GM21717 (cell line): ENCODE data around the gene LPAR5.

Experiments used
- ATAC-seq: cut with Tn5 transposase; IDR thresholded peaks from one replicate; pipeline ENCODE4 v1.9.1; 2021; ENCODE audit warnings: mild to moderate bottlenecking, moderate library complexity; ENCODE audit not compliant: unreplicated experiment

Gene LPAR5

DNA sequence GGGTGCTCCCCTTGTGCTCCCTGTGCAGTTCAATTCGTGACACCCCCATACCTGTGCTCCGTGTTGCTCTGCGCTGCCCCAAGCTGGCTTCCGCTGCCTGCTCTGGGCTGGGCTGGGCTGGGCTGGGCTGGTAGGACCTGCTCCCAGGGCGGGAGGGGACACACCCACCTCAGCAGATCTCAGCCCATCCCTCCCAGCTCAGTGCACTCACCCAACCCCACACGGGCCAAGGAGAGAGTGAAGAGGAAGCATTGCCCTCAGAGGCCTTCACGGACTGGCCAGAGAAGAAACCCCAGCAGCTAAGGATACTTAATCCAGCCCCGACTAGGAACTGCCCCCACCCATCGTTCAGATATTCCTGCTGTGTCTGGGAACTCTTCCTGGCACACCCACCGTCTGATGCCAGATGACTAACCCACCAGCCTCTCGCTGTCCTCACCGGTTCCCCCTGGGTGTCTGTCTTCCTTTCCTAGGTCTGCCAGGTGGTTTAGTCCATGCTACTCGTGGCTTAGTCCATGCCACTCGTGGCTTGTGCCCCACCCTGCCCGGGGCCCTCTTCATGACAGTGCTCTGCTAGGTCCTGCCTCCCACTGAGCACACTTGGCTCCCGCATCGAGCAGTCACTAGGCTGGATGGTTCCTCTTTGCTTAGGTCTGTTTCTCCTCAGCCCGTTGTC is at the start of gene LPAR5:
Gene LPAR5, minus strand, starts transcription at position 104 of the 676 bp plus-strand sequence. CDS start 14,711 bp downstream, outside the sequence.
- no peak for ATAC-seq

GRCh38 chr12:6684609-6685008 is 48.9 kb upstream of the LPAR5 start:
- no peak for ATAC-seq

DNA sequence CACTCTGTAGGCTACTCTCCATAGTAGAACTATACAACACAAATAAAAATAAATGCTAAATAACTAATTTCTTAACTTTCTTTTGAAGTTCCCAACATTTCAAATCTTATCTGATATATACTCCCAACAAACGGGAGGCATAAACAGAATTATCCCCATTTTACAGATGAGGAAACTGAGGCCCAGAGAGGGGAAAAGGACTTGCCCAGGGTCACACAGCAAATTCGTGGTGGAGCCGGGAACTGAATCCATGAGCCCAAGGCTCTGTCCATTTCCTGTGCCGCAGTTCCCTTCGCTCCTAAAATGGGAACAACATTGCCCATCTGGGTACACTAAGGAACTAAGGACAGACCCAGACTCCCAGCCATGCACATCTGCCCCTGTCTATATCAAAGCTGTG is 41.2 kb upstream of the LPAR5 start:
- no peak for ATAC-seq

DNA sequence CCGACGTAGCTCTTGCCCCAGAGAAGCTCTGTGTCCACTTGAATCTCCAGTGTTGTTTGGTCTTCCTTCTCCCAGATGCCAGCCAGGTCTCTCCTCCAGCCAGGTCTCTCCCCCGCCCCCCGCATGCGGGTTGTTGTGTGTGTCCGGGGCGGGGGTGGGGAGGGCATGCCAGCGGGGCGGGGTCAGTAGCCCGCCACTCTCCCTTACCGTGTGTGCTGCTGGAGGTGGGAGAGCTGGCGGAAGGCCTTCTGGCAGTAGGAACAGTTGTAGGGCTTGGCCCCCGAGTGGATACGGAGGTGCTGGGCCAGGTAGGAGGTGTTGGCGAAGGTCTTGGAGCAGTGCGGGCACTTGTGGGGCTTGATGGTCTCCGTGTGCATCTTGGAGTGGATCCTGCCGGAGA is 36.4 kb upstream of the LPAR5 start:
- no peak for ATAC-seq

DNA sequence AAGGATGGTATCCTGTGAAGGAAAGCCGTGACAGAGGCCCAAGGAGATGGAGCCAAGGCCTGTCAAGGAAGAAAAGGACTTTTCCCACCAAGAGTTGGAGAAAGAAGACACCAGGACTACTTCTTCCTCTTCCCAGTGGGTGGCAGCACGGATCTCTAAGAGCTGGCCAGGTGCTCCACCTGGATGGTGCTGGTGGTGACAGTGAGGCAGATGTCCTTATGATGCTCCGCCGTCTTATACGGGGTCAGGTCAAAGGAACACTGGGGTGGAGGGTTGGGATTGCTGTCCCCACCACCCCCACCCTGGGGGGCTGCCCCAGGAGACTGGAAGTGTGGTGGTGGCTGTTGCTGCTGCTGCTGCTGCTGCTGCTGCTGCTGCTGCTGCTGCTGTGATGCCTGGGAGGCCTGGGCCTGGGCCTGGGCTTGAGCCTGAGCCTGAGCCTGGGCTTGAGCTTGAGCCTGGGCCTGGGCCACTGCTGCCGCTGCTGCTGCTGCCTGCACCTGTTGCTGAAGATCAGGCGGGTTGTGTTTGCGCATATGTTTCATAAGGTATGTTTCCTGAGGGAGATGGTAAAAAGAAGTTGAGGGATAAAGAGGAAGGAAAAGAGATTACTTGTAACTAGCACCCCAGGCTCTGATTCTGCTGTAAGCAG is 31.9 kb upstream of the LPAR5 start:
- no peak for ATAC-seq

GRCh38 chr12:6666211-6666610 is 30.5 kb upstream of the LPAR5 start:
- no peak for ATAC-seq

DNA sequence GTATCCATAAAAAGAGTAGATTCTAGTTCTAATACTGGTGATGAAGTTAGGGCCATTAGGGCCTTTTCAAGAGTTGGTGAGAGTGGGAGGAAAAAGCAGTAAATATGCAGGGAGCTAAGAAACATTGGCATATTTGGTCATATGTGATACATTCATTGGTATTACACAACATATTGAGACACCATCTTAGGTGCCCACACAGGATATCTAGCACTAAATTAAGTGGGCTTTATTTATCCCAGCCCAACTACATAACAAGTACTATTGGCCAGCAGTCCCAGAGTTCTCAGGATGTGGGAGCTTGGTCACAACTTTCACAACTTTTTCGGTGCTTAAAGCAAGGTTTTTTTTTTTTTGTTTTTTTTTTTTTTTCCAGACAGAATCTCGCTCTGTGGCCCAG is 29.1 kb upstream of the LPAR5 start:
- ATAC-seq: no peak

GRCh38 chr12:6662906-6663742 is 27.4 kb upstream of the LPAR5 start, which contains the start of gene ING4:
TSS of gene ING4 (minus strand) at chr12:6663119. CDS start at chr12:6663101, 18 bp downstream.
- ATAC-seq: peak; percentile 84

DNA sequence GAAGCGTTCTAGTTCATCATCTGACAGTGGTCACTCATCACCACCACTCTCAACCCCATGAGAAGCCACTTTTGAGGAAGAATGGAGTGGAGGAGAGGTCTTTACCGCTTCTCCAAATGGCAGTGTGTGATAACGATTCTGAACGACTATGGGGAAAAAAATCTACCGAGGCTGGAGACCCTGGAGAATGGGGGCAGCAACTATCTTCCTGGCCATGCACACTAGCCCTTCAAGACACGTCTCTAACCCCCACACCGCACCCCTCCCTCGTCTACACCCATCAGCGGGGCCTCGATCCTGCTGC is 26.8 kb upstream of the LPAR5 start:
- no peak for ATAC-seq

DNA sequence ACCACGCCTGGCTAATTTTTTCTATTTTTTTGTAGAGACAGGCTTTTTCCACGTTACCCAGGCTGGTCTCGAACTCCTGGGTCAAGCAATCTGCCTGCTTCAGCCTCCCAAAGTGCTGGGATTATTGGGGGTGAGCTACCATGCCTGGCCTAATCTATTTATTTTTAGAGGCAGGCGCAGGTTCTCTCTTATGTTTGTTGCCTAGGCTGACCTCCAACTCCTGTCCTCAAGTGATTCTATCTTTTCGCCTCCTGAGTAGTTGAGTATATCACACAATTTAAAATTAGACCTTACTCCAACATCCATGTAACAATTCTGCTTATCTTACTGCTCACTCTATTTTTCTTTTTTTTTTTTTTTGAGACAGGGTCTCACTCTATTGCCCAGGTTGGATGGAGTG is 18.2 kb upstream of the LPAR5 start:
- no peak for ATAC-seq

GRCh38 chr12:6653342-6653741 is 17.6 kb upstream of the LPAR5 start:
- ATAC-seq: no peak

DNA sequence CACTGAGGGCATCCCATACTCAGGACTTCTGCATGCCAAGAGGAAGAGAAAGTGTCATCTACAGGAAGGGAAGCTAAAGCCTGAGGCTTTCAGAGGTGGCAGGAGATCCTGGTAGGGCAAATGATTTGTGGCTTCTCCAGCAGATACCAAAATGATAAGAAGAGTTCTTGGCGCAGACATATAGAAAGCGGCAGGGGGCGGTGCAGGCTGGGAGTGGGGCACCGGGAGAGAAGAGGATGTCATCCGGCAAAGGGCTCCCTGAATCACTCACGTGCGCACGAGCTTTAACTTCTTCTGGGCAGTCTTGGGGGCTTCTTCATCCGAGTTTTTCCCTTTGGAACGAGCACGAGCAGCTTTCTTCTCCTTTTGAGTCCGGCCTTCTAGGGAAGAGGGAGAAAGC is 16.6 kb upstream of the LPAR5 start:
- no peak for ATAC-seq

GRCh38 chr12:6650832-6651231 is 15.1 kb upstream of the LPAR5 start:
- ATAC-seq: no peak

DNA sequence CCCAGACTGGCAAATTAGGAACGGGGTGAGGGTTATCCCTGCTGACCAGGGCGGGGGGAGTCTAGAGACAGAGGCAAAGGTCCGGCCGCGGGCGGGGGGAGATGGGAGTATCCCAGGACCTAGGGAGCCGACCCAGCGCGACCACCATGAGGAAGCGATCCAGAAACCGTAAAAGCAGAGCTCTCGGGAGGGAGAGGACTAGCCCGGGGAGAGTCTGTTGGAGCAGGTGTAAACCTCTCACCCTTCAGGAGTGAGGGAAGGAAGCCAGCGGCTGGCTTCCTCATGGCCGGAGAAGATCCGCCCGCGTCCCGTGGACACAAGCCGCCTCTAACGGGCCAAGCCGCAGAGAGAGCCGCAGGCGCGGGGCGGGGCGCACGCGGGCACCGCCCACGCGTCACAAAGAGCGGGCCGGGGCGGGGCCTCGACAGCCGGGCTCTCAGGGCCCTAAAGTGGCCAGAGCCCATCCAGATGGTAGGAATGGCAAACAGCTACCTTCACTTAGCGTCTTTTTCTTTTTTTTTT is 11.4 kb upstream of the LPAR5 start, which contains the start of gene ACRBP:
Gene ACRBP, minus strand, starts transcription at position 350 of the 522 bp plus-strand sequence. Its CDS starts 66 bp downstream, at position 284.
- no peak for ATAC-seq

DNA sequence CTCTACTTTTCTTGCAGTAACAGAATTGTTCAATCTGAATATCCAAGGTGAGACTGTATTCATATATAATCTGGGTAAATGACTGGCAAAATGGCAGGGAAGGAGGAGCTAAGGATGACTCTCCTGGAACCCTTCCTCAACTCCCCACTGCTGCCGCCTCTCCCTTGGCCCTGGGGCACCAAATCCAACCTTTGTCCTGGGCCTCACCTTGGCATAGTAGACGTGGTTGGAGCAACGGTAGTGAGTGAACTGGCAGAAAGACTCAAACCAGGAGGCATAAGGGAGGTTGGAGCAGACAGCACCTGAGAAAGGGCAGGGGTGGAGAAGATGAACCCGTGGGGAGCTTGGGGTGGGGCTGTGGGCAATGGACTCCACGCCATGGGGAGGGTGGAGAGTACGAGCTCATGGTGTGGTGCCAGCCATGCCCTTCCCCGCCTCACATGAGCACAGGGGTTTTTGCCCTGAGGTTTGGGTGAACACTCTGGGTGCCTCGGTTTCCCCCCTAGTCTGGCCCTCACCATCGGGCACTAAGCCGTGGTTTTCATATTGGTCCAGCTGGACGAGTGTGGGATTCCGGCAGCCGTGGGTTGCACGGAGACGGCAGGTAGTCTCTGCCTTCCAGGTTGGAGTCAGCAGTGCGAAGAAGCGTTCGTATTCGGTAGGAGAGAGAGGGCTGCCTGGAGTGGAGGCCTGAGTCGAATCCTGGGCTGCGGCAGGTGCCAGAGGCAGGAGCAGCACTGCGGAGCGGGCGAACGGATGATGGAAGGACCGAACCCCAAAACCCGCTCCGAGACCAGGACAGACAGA is 10.7 kb upstream of the LPAR5 start:
- no peak for ATAC-seq

GRCh38 chr12:6644903-6645302 is 9.1 kb upstream of the LPAR5 start:
- no peak for ATAC-seq

DNA sequence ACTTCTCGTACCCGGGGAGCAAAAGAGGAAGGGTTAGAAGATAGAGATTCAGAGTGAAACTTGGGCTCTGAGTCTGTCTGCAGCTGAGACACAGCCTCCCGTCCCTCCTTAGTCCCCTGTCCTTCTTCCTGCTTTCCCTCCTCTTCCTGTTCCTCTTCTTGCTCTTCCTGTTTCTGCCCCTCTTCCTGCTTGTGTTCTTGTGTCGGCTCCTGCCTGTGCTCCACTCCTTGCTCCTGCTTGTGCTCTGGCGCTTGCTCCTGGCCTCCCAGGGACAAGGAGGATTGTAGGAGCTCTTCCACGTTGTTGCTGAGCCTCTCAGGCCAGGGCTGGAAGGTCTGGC is 8.5 kb upstream of the LPAR5 start:
- ATAC-seq: no peak

GRCh38 chr12:6643569-6644256 is 8.0 kb upstream of the LPAR5 start:
- ATAC-seq: no peak

DNA sequence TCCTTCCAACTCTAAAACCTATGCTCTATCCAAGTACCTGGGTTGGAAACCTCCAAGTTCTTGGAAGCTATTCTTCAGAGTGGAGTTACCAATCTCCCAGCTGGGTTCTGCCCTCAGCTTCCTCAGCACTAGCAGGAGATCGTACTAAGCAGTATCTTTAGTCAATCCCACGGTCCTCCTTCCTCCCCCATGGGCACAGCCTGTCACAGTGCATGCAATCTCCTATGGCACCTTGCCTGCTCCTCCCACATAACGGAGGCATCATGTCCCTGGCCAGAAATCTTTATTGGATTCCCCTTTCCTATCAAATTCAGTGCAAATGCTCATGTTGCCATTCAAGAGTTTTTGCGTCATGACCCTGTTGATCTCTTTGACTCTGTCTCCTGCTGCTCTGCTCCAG is 5.4 kb upstream of the LPAR5 start:
- no peak for ATAC-seq

- no peak for ATAC-seq
Measured at GRCh38 chr12:6640497-6640896, 4.7 kb upstream of the LPAR5 start.
